Measurements from ENCODE around the gene METTL1. TPM values are rescaled to one million over a fixed set of nuclear protein-coding genes. Genes with fewer than 3 reads are reported as not detected.

Gene METTL1
- total and polyA plus RNA-seq, 5 donors: 5.7 to 15.8 (median 7.5) TPM

DNA sequence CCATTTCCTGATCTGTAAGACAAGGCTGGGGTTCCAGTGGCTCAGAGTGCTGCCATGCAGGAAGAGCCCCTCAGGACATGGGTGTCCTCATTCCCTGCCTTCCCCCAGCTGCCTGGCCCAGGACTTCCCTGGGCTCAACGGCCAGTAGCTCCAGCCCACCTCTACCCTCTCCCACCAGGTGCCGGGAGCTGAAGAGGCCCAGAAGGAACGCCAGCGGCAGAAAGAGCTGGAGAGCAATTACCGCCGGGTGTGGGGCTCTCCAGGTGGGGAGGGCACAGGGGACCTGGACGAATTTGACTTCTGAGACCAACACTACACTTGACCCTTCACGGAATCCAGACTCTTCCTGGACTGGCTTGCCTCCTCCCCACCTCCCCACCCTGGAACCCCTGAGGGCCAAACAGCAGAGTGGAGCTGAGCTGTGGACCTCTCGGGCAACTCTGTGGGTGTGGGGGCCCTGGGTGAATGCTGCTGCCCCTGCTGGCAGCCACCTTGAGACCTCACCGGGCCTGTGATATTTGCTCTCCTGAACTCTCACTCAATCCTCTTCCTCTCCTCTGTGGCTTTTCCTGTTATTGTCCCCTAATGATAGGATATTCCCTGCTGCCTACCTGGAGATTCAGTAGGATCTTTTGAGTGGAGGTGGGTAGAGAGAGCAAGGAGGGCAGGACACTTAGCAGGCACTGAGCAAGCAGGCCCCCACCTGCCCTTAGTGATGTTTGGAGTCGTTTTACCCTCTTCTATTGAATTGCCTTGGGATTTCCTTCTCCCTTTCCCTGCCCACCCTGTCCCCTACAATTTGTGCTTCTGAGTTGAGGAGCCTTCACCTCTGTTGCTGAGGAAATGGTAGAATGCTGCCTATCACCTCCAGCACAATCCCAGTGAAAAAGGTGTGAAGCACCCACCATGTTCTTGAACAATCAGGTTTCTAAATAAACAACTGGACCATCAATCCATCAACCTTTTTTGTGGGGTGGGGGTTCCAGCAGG, 51.0 kb downstream of the METTL1 start:
- intact Hi-C loops (cut with DNase I): no loop called here
- no peak overlapping the region for H3K4me3 ChIP-seq (ENCODE audit: low read length)
- H3K27ac ChIP-seq (ENCODE audit: low read length): no peak overlapping the region
- no peaks in the 10 kb centered on the region for H3K4me1 ChIP-seq (ENCODE audit: control insufficient read depth, insufficient read depth, low read length)
- 82% methylated on average over 11 of the region's 11 CpGs for WGBS
- peak in 1 of 2 donors; percentile 14 for ATAC-seq
- H3K27me3 ChIP-seq (ENCODE audit: control insufficient read depth, insufficient read depth): no peaks in the 10 kb centered on the region
- no peak for DNase-seq
- no peaks in the 10 kb centered on the region for H3K9me3 ChIP-seq (ENCODE audit: control insufficient read depth, low read length)

DNA sequence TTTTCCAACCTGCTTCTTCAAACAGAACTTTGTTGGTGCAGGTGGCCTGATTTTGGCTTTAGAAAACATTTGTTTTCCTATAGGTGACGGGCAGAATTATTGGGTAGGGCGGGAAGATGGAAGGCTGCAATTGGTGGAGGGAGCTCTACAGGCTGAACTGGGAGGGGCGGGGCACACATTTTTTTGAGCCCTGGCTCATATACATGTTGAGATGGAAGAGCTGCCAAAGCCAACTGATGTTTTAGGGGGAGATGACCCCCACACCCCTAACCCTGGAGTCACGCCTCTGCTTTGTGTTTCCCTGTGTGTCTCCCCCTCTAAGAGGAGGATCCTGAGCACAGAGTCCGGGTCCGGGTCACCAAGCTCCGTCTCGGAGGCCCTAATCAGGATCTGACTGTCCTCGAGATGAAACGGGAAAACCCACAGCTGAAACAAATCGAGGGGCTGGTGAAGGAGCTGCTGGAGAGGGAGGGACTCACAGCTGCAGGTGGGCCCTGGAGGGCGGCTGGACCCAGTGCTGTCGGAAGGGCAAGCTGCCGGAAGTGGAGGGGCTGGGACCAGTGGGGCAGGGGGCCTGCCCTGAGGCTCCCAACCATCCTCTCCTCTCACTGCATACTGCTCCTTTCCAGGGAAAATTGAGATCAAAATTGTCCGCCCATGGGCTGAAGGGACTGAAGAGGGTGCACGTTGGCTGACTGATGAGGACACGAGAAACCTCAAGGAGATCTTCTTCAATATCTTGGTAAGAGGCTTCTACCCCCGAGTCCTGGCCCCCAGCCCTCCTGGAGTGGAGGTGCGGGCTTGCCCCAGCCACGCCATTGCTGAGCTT, 51.9 kb downstream of the METTL1 start:
- no peak overlapping the region for H3K27ac ChIP-seq (ENCODE audit: low read length)
- H3K4me1 ChIP-seq (ENCODE audit: control insufficient read depth, insufficient read depth, low read length): no peaks in the 10 kb centered on the region
- no peak overlapping the region for H3K4me3 ChIP-seq (ENCODE audit: low read length)
- intact Hi-C loops (cut with DNase I): no loop called here
- H3K27me3 ChIP-seq (ENCODE audit: control insufficient read depth, insufficient read depth): no peaks in the 10 kb centered on the region
- no peaks in the 10 kb centered on the region for H3K9me3 ChIP-seq (ENCODE audit: control insufficient read depth, low read length)
- WGBS: 91% methylated on average over 20 of the region's 20 CpGs
- no peak for DNase-seq
- ATAC-seq: no peak

DNA sequence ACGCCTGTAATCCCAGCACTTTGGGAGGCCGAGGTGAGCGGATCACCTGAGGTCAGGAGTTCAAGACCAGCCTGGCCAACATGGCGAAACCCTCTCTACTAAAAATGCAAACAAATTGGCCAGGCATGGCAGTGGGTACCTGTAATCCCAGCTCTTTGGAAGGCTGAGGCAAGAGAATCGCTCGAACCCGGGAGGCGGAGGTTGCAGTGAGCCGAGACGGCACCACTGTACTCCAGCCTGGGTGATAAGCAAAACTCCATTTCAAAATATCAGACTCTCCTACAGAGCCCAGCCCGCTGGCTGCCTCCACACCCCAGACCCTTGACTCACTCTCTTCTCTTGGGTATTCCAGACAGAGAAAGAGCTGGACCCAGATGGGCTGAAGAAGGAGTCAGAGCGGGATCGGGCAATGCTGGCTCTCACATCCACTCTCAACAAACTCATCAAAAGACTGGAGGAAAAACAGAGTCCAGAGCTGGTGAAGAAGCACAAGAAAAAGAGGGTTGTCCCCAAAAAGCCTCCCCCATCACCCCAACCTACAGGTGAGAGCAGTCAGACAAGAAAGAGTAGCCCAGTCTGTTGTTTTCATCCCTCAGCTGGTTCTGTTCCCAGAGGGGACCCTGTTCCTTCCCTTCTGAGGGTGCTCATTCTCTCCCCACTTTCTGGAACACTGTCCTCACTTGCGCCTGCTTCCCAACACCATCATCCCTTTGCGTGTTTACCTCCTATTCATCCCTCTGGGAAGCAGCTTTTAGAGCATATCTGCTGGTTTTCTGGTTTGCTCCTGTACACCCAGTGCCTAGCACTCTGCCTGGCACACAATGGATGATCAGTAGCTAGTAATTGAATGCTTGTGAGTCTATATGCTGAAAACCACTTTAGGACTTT, 53.0 kb downstream of the METTL1 start:
- intact Hi-C loops (cut with DNase I): no loop called here
- DNase-seq (no peak), ATAC-seq (no peak)
- H3K9me3 ChIP-seq (ENCODE audit: control insufficient read depth, low read length): no peaks in the 10 kb centered on the region
- H3K27ac ChIP-seq (ENCODE audit: low read length): no peak overlapping the region
- no peaks in the 10 kb centered on the region for H3K4me1 ChIP-seq (ENCODE audit: control insufficient read depth, insufficient read depth, low read length)
- H3K4me3 ChIP-seq (ENCODE audit: low read length): no peak overlapping the region
- WGBS: 96% methylated on average over 15 of the region's 15 CpGs
- no peaks in the 10 kb centered on the region for H3K27me3 ChIP-seq (ENCODE audit: control insufficient read depth, insufficient read depth)

Small RNAs within 50 kb of the gene (microRNA-seq; reads per million reads assigned to microRNA genes)
- gene MIR6759: 0 reads per million in 2 donors

Other genes starting within 250 kb of the METTL1 start
- gene MBD6, start 249.3 kb downstream of the METTL1 start, total RNA-seq: 10 to 100 TPM; 35.7 to 50.9 (median 41.6) TPM
- gene MBD6, start 249.3 kb downstream of the METTL1 start, polyA plus RNA-seq: 16.4 TPM
- gene DCTN2, start 224.9 kb downstream of the METTL1 start, total RNA-seq: 10 to 100 TPM; 88.6 to 92.4 (median 89.5) TPM
- gene DCTN2, start 224.9 kb downstream of the METTL1 start, polyA plus RNA-seq: 99.2 TPM
- under 1 TPM; 0.09 to 0.31 (median 0.20) TPM for gene KIF5A, start 222.1 kb downstream of the METTL1 start, total RNA-seq
- 0.20 TPM for gene KIF5A, start 222.1 kb downstream of the METTL1 start, polyA plus RNA-seq
- 10 to 100 TPM; 14.9 to 17.1 (median 15.6) TPM for gene PIP4K2C, start 180.9 kb downstream of the METTL1 start, total RNA-seq
- gene PIP4K2C, start 180.9 kb downstream of the METTL1 start, polyA plus RNA-seq: 8.7 TPM
- gene DTX3, start 167.3 kb downstream of the METTL1 start, total RNA-seq: 10 to 100 TPM; 29.3 to 44.6 (median 38.1) TPM
- gene DTX3, start 167.3 kb downstream of the METTL1 start, polyA plus RNA-seq: 28.9 TPM
- 10 to 100 TPM; 14.0 to 22.6 (median 18.1) TPM for gene ARHGEF25, start 160.7 kb downstream of the METTL1 start, total RNA-seq
- gene ARHGEF25, start 160.7 kb downstream of the METTL1 start, polyA plus RNA-seq: 21.3 TPM
- gene B4GALNT1, start 138.9 kb downstream of the METTL1 start, total RNA-seq: 1 to 10 TPM; 1.2 to 2.5 (median 2.2) TPM
- gene B4GALNT1, start 138.9 kb downstream of the METTL1 start, polyA plus RNA-seq: 3.3 TPM
- gene OS9, start 78.0 kb downstream of the METTL1 start, total RNA-seq: 100 to 1,000 TPM; 145 to 168 (median 154) TPM
- gene OS9, start 78.0 kb downstream of the METTL1 start, polyA plus RNA-seq: 127 TPM
- under 1 TPM; 0.53 to 0.91 (median 0.72) TPM for gene AGAP2, start 33.4 kb downstream of the METTL1 start, total RNA-seq
- 1.7 TPM for gene AGAP2, start 33.4 kb downstream of the METTL1 start, polyA plus RNA-seq
- 10 to 100 TPM; 31.5 to 41.3 (median 34.5) TPM for gene TSPAN31, start 27.1 kb downstream of the METTL1 start, total RNA-seq
- 43.9 TPM for gene TSPAN31, start 27.1 kb downstream of the METTL1 start, polyA plus RNA-seq
- gene CDK4, start 19.8 kb downstream of the METTL1 start, total RNA-seq: 10 to 100 TPM; 50.9 to 53.9 (median 53.4) TPM
- 29.7 TPM for gene CDK4, start 19.8 kb downstream of the METTL1 start, polyA plus RNA-seq
- 10 to 100 TPM; 15.2 to 17.8 (median 16.4) TPM for gene MARCHF9, start 17.0 kb downstream of the METTL1 start, total RNA-seq
- gene MARCHF9, start 17.0 kb downstream of the METTL1 start, polyA plus RNA-seq: 14.3 TPM
- gene CYP27B1, start 5.0 kb downstream of the METTL1 start, total RNA-seq: under 1 TPM in 3 of 4 donors, not detected in 1; 0.12 to 0.22 (median 0.14) TPM
- gene CYP27B1, start 5.0 kb downstream of the METTL1 start, polyA plus RNA-seq: 0.18 TPM
- gene EEF1AKMT3, start 509 bp upstream of the METTL1 start, total RNA-seq: 1 to 10 TPM; 2.1 to 3.1 (median 2.6) TPM
- 0.95 TPM for gene EEF1AKMT3, start 509 bp upstream of the METTL1 start, polyA plus RNA-seq
- 10 to 100 TPM; 28.9 to 36.1 (median 33.0) TPM for gene TSFM, start 10.7 kb upstream of the METTL1 start, total RNA-seq
- gene TSFM, start 10.7 kb upstream of the METTL1 start, polyA plus RNA-seq: 50.7 TPM
- gene AVIL, start 46.6 kb upstream of the METTL1 start, total RNA-seq: 1 to 10 TPM; 2.6 to 4.1 (median 3.2) TPM
- 3.2 TPM for gene AVIL, start 46.6 kb upstream of the METTL1 start, polyA plus RNA-seq
- gene CTDSP2, start 74.6 kb upstream of the METTL1 start, total RNA-seq: 100 to 1,000 TPM in 2 of 4 donors, 10 to 100 TPM in 2; 94.3 to 116 (median 103) TPM
- 41.7 TPM for gene CTDSP2, start 74.6 kb upstream of the METTL1 start, polyA plus RNA-seq
- 10 to 100 TPM in 2 of 4 donors, 1 to 10 TPM in 2; 6.4 to 11.9 (median 8.4) TPM for gene ATP23, start 169.5 kb upstream of the METTL1 start, total RNA-seq
- 14.3 TPM for gene ATP23, start 169.5 kb upstream of the METTL1 start, polyA plus RNA-seq